SU-DHL-6 (cell line): ENCODE data around the gene EVC2.

Experiments
- CTCF ChIP-seq: fragments of 200-600 bp; sonication (generic); IDR thresholded peaks from one replicate; pipeline ENCODE4 v1.5.1; 2017; ENCODE audit warnings: antibody characterized with exemption, mild to moderate bottlenecking, low read length, moderate library complexity; ENCODE audit not compliant: insufficient read depth, poor library complexity, severe bottlenecking
- EZH2phosphoT487 ChIP-seq: fragments of 200-600 bp; sonication (generic), shearing (Covaris generic); conservative IDR thresholded peaks from 2 replicates; pipeline ENCODE4 v1.6.1; 2018; ENCODE audit warnings: mild to moderate bottlenecking, antibody characterized with exemption, low read length, moderate library complexity, mixed read lengths

GRCh38 chr4:5656415-5656814 is 51.9 kb downstream of the EVC2 start:
- TF ChIP-seq CTCF: no peak
- no peak for TF ChIP-seq EZH2phosphoT487
